ENCODE data around the gene SIAH2. TPM values are rescaled to one million over a fixed set of nuclear protein-coding genes. Genes with fewer than 3 reads are reported as not detected.

SIAH2 gene
- polyA plus RNA-seq, 1 of the 3 experiments (the other 2 are of a cell fraction) = 18.4 TPM

DNA sequence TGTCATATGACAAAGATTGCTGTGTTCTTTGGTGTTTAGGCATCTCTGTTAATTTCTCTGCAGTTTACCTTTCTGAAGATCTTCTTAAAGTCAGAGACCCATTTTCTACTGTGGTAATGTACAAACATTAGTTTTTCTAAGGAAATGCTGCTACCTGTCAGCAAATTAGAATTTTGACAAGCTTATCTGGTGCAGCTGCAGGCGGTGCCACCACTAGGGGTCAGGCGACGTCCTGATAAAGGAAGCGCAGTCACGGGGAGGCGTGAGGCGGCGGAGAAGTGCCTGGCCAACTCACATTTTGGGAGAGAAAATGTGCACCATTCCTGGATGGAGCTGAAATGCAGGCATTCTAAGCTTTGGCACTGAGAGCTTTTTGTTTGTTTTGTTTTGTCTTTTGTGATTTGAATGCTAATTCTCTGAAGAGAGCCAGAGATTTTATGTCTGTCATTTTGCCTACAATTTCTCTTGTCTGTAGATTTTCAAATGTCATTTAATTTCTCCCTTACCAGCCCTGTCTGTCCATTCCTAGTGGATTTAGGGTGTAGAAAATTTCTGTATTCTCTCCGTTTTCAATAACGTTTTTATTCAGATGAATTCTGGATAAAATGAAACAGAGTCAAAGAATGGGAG, 24.9 kb upstream of the SIAH2 start (continued):
- TF ChIP-seq EZH2phosphoT487 (IDR thresholded peaks at IDR 0.05; ENCODE audit: borderline replicate concordance, low read depth) = no peak
- TF ChIP-seq, protein P1, sequence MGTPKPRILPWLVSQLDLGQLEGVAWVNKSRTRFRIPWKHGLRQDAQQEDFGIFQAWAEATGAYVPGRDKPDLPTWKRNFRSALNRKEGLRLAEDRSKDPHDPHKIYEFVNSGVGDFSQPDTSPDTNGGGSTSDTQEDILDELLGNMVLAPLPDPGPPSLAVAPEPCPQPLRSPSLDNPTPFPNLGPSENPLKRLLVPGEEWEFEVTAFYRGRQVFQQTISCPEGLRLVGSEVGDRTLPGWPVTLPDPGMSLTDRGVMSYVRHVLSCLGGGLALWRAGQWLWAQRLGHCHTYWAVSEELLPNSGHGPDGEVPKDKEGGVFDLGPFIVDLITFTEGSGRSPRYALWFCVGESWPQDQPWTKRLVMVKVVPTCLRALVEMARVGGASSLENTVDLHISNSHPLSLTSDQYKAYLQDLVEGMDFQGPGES (IDR thresholded peaks at IDR 0.05; ENCODE audit: low read depth, low read length) = no peak
- TF ChIP-seq MEF2A (IDR thresholded peaks at IDR 0.05; ENCODE audit: borderline replicate concordance, low read depth) = no peak
- TF ChIP-seq EP300 (IDR thresholded peaks at IDR 0.05; ENCODE audit: borderline replicate concordance in 1 of 2, low read depth in 1 of 2, low read length in 1 of 2) = no peak
- TF ChIP-seq ELF1 (IDR thresholded peaks at IDR 0.05) = no peak
- TF ChIP-seq RFX5 (IDR thresholded peaks at IDR 0.05; ENCODE audit: low read length) = no peak
- TF ChIP-seq, protein P2, sequence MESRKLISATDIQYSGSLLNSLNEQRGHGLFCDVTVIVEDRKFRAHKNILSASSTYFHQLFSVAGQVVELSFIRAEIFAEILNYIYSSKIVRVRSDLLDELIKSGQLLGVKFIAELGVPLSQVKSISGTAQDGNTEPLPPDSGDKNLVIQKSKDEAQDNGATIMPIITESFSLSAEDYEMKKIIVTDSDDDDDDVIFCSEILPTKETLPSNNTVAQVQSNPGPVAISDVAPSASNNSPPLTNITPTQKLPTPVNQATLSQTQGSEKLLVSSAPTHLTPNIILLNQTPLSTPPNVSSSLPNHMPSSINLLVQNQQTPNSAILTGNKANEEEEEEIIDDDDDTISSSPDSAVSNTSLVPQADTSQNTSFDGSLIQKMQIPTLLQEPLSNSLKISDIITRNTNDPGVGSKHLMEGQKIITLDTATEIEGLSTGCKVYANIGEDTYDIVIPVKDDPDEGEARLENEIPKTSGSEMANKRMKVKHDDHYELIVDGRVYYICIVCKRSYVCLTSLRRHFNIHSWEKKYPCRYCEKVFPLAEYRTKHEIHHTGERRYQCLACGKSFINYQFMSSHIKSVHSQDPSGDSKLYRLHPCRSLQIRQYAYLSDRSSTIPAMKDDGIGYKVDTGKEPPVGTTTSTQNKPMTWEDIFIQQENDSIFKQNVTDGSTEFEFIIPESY (IDR thresholded peaks at IDR 0.05; ENCODE audit: borderline replicate concordance, low read depth) = no peak
- no peak for TF ChIP-seq YY1 (IDR thresholded peaks at IDR 0.05; ENCODE audit: low read depth)

DNA sequence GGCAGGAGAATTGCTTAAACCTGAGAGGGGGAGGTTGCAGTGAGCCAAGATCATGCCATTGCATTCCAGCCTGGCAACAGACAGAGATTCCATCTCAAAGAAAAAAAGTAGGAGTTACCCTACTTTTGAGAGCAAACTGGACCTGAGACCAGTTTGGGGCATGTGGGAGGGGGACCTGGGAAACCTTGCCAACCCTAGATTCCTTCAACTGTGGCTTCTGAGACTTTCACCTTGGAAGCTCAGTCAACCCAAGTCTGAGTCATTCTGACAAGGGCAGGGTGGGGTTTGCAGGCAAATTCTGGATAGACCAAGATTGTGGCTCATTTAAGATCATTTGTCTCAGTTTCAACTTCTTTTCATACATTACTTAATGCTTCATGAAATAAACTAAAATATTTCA, 23.8 kb upstream of the SIAH2 start:
- ChIA-PET CTCF (interaction anchor here (1.4 to 2.8 kb wide), 13 partner anchors 10 to 362 kb away, joined by 3 to 72 read pairs (median 14); partner anchors contain the start of genes MED12L and SIAH2), POLR2A (no interaction called here)
- no peak for DNase-seq

More for the DNA sequence above, 23.8 kb upstream of the SIAH2 start:
- Histone ChIP-seq H3K9me2 (no peaks in the 10 kb centered on the region), H3K27me3 (ENCODE audit: insufficient read depth) (no peaks in the 10 kb centered on the region; the same call in 1 of the 2 replicates), H3K4me1 (ENCODE audit: control insufficient read depth in 1 of 2, insufficient read depth in 2 of 2, low read depth in 1 of 2, low read length in 1 of 2) (no peaks in the 10 kb centered on the region; a peak in 1 of 4 replicates), H3F3A (replicated peaks; ENCODE audit: insufficient read depth) (peaks cover 3% of the 10 kb centered on the region), H3K27ac (ENCODE audit: low read depth in 2 of 2, low read length in 1 of 2) (no peak overlapping the region), H3K9ac (no peak overlapping the region), H3K9me3 (no peaks in the 10 kb centered on the region), H3K4me2 (no peak overlapping the region), H3K79me2 (ENCODE audit: insufficient read depth) (no peaks in the 10 kb centered on the region), H3K4me3 (ENCODE audit: low read depth in 2 of 2, low read length in 1 of 2) (no peak overlapping the region), H3K36me3 (replicated peaks in 1 of 2; ENCODE audit: control insufficient read depth in 1 of 2, insufficient read depth in 2 of 2, low read length in 1 of 2) (no peaks in the 10 kb centered on the region), H4K20me1 (ENCODE audit: insufficient read depth) (no peaks in the 10 kb centered on the region), H2AFZ (ENCODE audit: low read depth) (no peak overlapping the region)
- TF ChIP-seq, protein P3, sequence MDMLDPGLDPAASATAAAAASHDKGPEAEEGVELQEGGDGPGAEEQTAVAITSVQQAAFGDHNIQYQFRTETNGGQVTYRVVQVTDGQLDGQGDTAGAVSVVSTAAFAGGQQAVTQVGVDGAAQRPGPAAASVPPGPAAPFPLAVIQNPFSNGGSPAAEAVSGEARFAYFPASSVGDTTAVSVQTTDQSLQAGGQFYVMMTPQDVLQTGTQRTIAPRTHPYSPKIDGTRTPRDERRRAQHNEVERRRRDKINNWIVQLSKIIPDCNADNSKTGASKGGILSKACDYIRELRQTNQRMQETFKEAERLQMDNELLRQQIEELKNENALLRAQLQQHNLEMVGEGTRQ (IDR thresholded peaks at IDR 0.05; ENCODE audit: borderline replicate concordance, low read depth, low read length) = no peak
- TF ChIP-seq TEAD4 (IDR thresholded peaks at IDR 0.05; ENCODE audit: borderline replicate concordance, insufficient read depth) = no peak
- TF ChIP-seq YY1 (IDR thresholded peaks at IDR 0.05; ENCODE audit: low read depth) = no peak
- no peak for TF ChIP-seq RFX5 (IDR thresholded peaks at IDR 0.05; ENCODE audit: low read length)
- no peak for TF ChIP-seq RXRA (IDR thresholded peaks at IDR 0.05; ENCODE audit: borderline replicate concordance, low read depth)
- TF ChIP-seq, protein P1 (IDR thresholded peaks at IDR 0.05; ENCODE audit: low read depth, low read length) = no peak
- TF ChIP-seq NFIC (IDR thresholded peaks at IDR 0.05; ENCODE audit: borderline replicate concordance) = no peak
